Measurements from ENCODE around the gene TFPI.

Gene TFPI

DNA sequence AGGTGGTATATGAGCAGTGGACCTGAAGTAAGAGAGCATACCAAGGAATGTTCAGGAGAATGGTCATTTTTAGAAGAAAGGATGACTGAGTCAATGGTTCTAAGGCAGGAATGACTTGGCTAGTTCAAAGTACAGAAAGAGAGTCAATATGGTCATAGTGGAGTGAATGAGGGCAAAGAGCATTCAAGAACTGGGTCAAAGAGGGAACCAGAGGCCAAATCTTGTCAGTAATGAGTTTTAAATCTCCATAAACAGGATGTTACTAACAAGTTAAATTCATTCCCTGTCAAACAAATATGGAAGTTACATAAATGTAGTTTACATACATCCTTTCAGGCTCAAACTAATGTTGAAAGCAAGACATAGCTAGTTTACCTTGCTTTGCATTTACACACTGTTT, 122.3 kb downstream of the TFPI start:
- TF ChIP-seq HDGF (IDR thresholded peaks at IDR 0.05; ENCODE audit: borderline replicate concordance) (no peak), FOXM1 (IDR thresholded peaks at IDR 0.05; ENCODE audit: borderline replicate concordance) (no peak), ARNT (IDR thresholded peaks at IDR 0.05) (no peak)
- TF ChIP-seq, protein P1, sequence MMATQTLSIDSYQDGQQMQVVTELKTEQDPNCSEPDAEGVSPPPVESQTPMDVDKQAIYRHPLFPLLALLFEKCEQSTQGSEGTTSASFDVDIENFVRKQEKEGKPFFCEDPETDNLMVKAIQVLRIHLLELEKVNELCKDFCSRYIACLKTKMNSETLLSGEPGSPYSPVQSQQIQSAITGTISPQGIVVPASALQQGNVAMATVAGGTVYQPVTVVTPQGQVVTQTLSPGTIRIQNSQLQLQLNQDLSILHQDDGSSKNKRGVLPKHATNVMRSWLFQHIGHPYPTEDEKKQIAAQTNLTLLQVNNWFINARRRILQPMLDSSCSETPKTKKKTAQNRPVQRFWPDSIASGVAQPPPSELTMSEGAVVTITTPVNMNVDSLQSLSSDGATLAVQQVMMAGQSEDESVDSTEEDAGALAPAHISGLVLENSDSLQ (IDR thresholded peaks at IDR 0.05) = no peak
- POLR2A ChIA-PET = no interaction called here
- DNase-seq (ENCODE audit: extremely low spot score) = no peak
- CTCF ChIA-PET = no interaction called here

DNA sequence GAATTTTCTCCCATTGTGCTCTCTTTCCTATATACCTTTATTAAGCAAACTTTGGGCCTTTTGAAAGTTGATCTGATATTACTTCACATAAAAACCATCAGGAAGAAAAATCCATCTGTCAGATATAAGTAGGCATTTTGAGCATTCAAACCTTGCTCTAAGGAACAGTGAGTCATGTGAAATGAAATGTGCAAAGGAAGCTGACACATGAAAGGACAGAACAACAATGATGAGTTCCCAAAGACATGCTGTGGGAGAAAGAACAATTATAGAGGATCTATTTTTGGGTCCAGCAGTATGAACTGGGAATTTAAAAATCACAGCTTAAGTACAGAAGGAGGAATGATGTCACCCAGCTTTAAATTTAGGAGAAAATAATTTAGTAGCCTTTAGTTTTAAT, 124.2 kb downstream of the TFPI start:
- TF ChIP-seq SUZ12 (IDR thresholded peaks at IDR 0.05) (no peak), SP1 (IDR thresholded peaks at IDR 0.05) (no peak), CTBP1 (IDR thresholded peaks at IDR 0.05; ENCODE audit: borderline replicate concordance) (no peak), HDGF (IDR thresholded peaks at IDR 0.05; ENCODE audit: borderline replicate concordance) (no peak), FOXM1 (IDR thresholded peaks at IDR 0.05; ENCODE audit: borderline replicate concordance) (no peak), NFRKB (IDR thresholded peaks at IDR 0.05) (no peak), ARNT (IDR thresholded peaks at IDR 0.05) (no peak), L3MBTL2 (conservative IDR thresholded peaks at IDR 0.05) (no peak), FOXK2 (IDR thresholded peaks at IDR 0.05) (no peak), TARDBP (IDR thresholded peaks at IDR 0.05) (no peak), BHLHE40 (IDR thresholded peaks at IDR 0.05; ENCODE audit: borderline replicate concordance) (no peak), FOXA1 (IDR thresholded peaks at IDR 0.05) (no peak), ZNF384 (IDR thresholded peaks at IDR 0.05) (no peak), ELF4 (IDR thresholded peaks at IDR 0.05) (no peak), LEF1 (IDR thresholded peaks at IDR 0.05; ENCODE audit: borderline replicate concordance) (no peak)
- TF ChIP-seq, protein P1 (IDR thresholded peaks at IDR 0.05) = no peak
- ChIA-PET CTCF (no interaction called here), POLR2A (no interaction called here)
- DNase-seq (ENCODE audit: extremely low spot score) = no peak

DNA sequence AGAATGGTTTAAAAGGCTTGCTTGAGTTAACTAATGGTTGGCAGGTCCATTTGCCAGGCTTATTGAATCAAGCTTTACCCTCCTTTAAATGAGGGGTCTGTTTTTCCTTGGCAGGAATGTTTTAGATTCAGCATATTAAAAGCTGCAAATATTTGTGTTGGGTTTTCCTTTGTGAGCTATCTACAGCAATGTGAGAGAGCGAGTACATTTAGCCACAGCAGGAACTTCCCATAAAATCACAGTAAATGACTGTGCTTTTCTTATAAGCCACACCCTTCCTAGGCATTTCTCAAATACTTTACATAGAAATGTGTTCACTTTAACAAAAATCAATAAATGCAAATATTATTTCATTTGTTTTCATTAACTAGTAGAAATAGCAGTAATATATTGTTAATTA, 130.1 kb downstream of the TFPI start:
- DNase-seq (ENCODE audit: extremely low spot score) = no peak
- POLR2A ChIA-PET = no interaction called here
- TF ChIP-seq NFRKB (IDR thresholded peaks at IDR 0.05) (no peak), FOXK2 (IDR thresholded peaks at IDR 0.05) (no peak), L3MBTL2 (conservative IDR thresholded peaks at IDR 0.05) (no peak), CTBP1 (IDR thresholded peaks at IDR 0.05; ENCODE audit: borderline replicate concordance) (no peak), FOXA1 (IDR thresholded peaks at IDR 0.05) (no peak), ARNT (IDR thresholded peaks at IDR 0.05) (no peak), FOXM1 (IDR thresholded peaks at IDR 0.05; ENCODE audit: borderline replicate concordance) (no peak), HDGF (IDR thresholded peaks at IDR 0.05; ENCODE audit: borderline replicate concordance) (no peak), ZNF384 (IDR thresholded peaks at IDR 0.05) (no peak), BHLHE40 (IDR thresholded peaks at IDR 0.05; ENCODE audit: borderline replicate concordance) (no peak), SUZ12 (IDR thresholded peaks at IDR 0.05) (no peak), ELF4 (IDR thresholded peaks at IDR 0.05) (no peak), TARDBP (IDR thresholded peaks at IDR 0.05) (no peak), LEF1 (IDR thresholded peaks at IDR 0.05; ENCODE audit: borderline replicate concordance) (no peak), SP1 (IDR thresholded peaks at IDR 0.05) (no peak)
- TF ChIP-seq, protein P1 (IDR thresholded peaks at IDR 0.05) = no peak
- CTCF ChIA-PET = no interaction called here

DNA sequence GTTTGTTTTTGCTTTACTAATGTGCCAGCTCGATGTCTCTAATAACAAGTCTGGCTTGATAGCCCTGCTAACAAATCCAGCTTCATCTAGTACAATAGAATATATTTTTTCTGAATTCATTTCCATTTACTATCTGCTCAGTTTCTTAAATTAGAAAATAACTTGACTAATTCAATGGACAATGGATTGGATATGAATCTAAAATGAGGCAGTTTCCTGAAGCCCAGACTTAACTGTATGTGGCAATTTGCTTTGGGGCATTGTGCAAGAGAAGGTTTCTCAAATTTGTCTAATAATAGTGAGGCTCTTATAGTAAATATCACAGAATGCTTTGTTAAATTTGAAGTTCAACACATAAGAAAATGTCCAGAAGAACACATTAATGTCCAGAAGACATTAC, 132.0 kb downstream of the TFPI start:
- CTCF ChIA-PET = no interaction called here
- POLR2A ChIA-PET = no interaction called here
- TF ChIP-seq TARDBP (IDR thresholded peaks at IDR 0.05) (no peak), HDGF (IDR thresholded peaks at IDR 0.05; ENCODE audit: borderline replicate concordance) (no peak), FOXM1 (IDR thresholded peaks at IDR 0.05; ENCODE audit: borderline replicate concordance) (no peak), ELF4 (IDR thresholded peaks at IDR 0.05) (no peak), L3MBTL2 (conservative IDR thresholded peaks at IDR 0.05) (no peak), FOXK2 (IDR thresholded peaks at IDR 0.05) (no peak), ARNT (IDR thresholded peaks at IDR 0.05) (no peak), BHLHE40 (IDR thresholded peaks at IDR 0.05; ENCODE audit: borderline replicate concordance) (no peak), CTBP1 (IDR thresholded peaks at IDR 0.05; ENCODE audit: borderline replicate concordance) (no peak), SUZ12 (IDR thresholded peaks at IDR 0.05) (no peak), FOXA1 (IDR thresholded peaks at IDR 0.05) (no peak), NFRKB (IDR thresholded peaks at IDR 0.05) (no peak), ZNF384 (IDR thresholded peaks at IDR 0.05) (no peak), LEF1 (IDR thresholded peaks at IDR 0.05; ENCODE audit: borderline replicate concordance) (no peak), SP1 (IDR thresholded peaks at IDR 0.05) (no peak)
- TF ChIP-seq, protein P1 (IDR thresholded peaks at IDR 0.05) = no peak
- DNase-seq (ENCODE audit: extremely low spot score) = no peak

DNA sequence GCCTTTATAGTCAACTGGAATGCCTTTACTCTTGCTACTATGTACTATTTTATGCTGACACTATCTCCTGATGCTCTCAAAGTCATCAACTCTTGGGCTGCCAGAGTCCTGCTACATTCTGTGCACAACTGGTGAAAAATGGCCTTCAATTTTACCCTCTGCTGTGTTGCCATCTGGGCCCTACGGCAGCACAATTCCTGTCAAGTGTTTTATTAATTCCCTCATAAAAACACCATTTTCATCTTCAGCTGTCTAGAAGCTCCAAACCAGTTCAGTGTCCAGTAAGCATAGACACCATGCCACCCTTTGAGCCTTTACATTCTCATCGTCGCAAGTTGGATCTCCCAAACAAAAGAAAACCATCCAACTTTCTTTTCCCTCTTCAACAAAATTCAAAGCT, 132.7 kb downstream of the TFPI start:
- no peak for TF ChIP-seq FOXM1 (IDR thresholded peaks at IDR 0.05; ENCODE audit: borderline replicate concordance)
- TF ChIP-seq L3MBTL2 (conservative IDR thresholded peaks at IDR 0.05) = no peak
- TF ChIP-seq, protein P1 (IDR thresholded peaks at IDR 0.05) = no peak
- no peak for TF ChIP-seq BHLHE40 (IDR thresholded peaks at IDR 0.05; ENCODE audit: borderline replicate concordance)
- no peak for TF ChIP-seq FOXK2 (IDR thresholded peaks at IDR 0.05)
- no peak for TF ChIP-seq ZNF384 (IDR thresholded peaks at IDR 0.05)
- TF ChIP-seq SUZ12 (IDR thresholded peaks at IDR 0.05) = no peak
- no peak for TF ChIP-seq LEF1 (IDR thresholded peaks at IDR 0.05; ENCODE audit: borderline replicate concordance)
- no peak for TF ChIP-seq ELF4 (IDR thresholded peaks at IDR 0.05)
- TF ChIP-seq FOXA1 (IDR thresholded peaks at IDR 0.05) = no peak
- no peak for TF ChIP-seq ARNT (IDR thresholded peaks at IDR 0.05)
- TF ChIP-seq SP1 (IDR thresholded peaks at IDR 0.05) = no peak
- no peak for TF ChIP-seq CTBP1 (IDR thresholded peaks at IDR 0.05; ENCODE audit: borderline replicate concordance)
- TF ChIP-seq TARDBP (IDR thresholded peaks at IDR 0.05) = no peak
- no peak for TF ChIP-seq NFRKB (IDR thresholded peaks at IDR 0.05)
- no peak for TF ChIP-seq HDGF (IDR thresholded peaks at IDR 0.05; ENCODE audit: borderline replicate concordance)
- ChIA-PET POLR2A (no interaction called here), CTCF (no interaction called here)
- DNase-seq (ENCODE audit: extremely low spot score) = no peak

All from HEK293T (cell line).